Hepatocyte (in vitro differentiated cells): ENCODE data around the gene ZFP28.

Experiments used
- CTCF ChIP-seq: fragments of 200-600 bp; sonication (generic); IDR thresholded peaks from 2 replicates; pipeline ENCODE4 v1.5.1; 2016; ENCODE audit warnings: antibody characterized with exemption, mild to moderate bottlenecking; ENCODE audit not compliant: poor library complexity
- EZH2phosphoT487 ChIP-seq: fragments of 200-600 bp; sonication (generic); IDR thresholded peaks from one replicate; pipeline ENCODE4 v1.6.1; 2018; ENCODE audit warnings: antibody characterized with exemption, mild to moderate bottlenecking, low read depth, moderate library complexity; ENCODE audit not compliant: unreplicated experiment, severe bottlenecking

- TF ChIP-seq CTCF (no peak), EZH2phosphoT487 (no peak)
Observed at GRCh38 chr19:56566904-56567273, 28.1 kb downstream of the ZFP28 start.
